Measurements from ENCODE around the gene DRAM2.
"Not testable (repeated sequence)": the region's sequence is repeated elsewhere in the genome, so short reads cannot be mapped to it uniquely, and the experiment has no call there.

DRAM2 gene

GRCh38 chr1:111085676-111086075 lies 54.2 kb downstream of the DRAM2 start:
- Histone ChIP-seq H3K9me3 (peaks cover 0 to 12% (median 8%) of the 10 kb centered on the region in 3 donors), H3K27ac (no peak overlapping the region), H3K27me3 (no peaks in the 10 kb centered on the region), H3K4me1 (no peaks in the 10 kb centered on the region), H3K36me3 (no peaks in the 10 kb centered on the region), H3K4me3 (no peak overlapping the region)
- intact Hi-C loops (cut with DNase I; ENCODE audit: low total_unique reads) = no loop called here
- no peak for TF ChIP-seq CTCF (IDR thresholded peaks at IDR 0.05)
- no peak for DNase-seq

GRCh38 chr1:111084999-111085398 lies 54.9 kb downstream of the DRAM2 start:
- Histone ChIP-seq H3K9me3 (peaks cover 0 to 9% (median 6%) of the 10 kb centered on the region in 3 donors), H3K36me3 (no peaks in the 10 kb centered on the region), H3K27ac (no peak overlapping the region), H3K4me3 (no peak overlapping the region), H3K4me1 (no peaks in the 10 kb centered on the region), H3K27me3 (no peaks in the 10 kb centered on the region)
- TF ChIP-seq CTCF (IDR thresholded peaks at IDR 0.05) = no peak
- DNase-seq = no peak
- intact Hi-C loops (cut with DNase I; ENCODE audit: low total_unique reads) = no loop called here

GRCh38 chr1:111082421-111083203 lies 57.3 kb downstream of the DRAM2 start:
- intact Hi-C loops (cut with DNase I; ENCODE audit: low total_unique reads) = no loop called here
- peaks cover 0 to 14% (median 11%) of the 10 kb centered on the region in 3 donors for H3K9me3 ChIP-seq
- no peaks in the 10 kb centered on the region for H3K27me3 ChIP-seq
- no peak for DNase-seq
- no peak overlapping the region for H3K4me3 ChIP-seq
- no peaks in the 10 kb centered on the region for H3K36me3 ChIP-seq
- H3K27ac ChIP-seq = no peak overlapping the region
- no peaks in the 10 kb centered on the region for H3K4me1 ChIP-seq
- no peak for TF ChIP-seq CTCF (IDR thresholded peaks at IDR 0.05)

- H3K36me3 ChIP-seq; H3K27ac ChIP-seq; H3K4me1 ChIP-seq; H3K27me3 ChIP-seq; H3K4me3 ChIP-seq; DNase-seq; intact Hi-C loops (cut with DNase I; ENCODE audit: low total_unique reads): not testable (repeated sequence)
- peaks cover 0 to 13% (median 11%) of the 10 kb centered on the region in 3 donors for H3K9me3 ChIP-seq
Measured at GRCh38 chr1:111079329-111079728, 60.6 kb downstream of the DRAM2 start.

- intact Hi-C loops (cut with DNase I; ENCODE audit: low total_unique reads); H3K4me3 ChIP-seq; H3K4me1 ChIP-seq; H3K27me3 ChIP-seq; H3K36me3 ChIP-seq; H3K27ac ChIP-seq; DNase-seq: not testable (repeated sequence)
- H3K9me3 ChIP-seq = peaks cover 0 to 12% (median 11%) of the 10 kb centered on the region in 3 donors
Measured at GRCh38 chr1:111077312-111077711, 62.6 kb downstream of the DRAM2 start.
